ENCODE data around the gene RHEB.

- TF ChIP-seq CTCF (IDR thresholded peaks at IDR 0.05; ENCODE audit: insufficient read depth, low read depth, low read length) (no peak), EZH2 (IDR thresholded peaks at IDR 0.05; ENCODE audit: insufficient read depth, low read length) (no peak)
These were observed 22.2 kb upstream of the RHEB start for GRCh38 chr7:151541709-151542499.

All from astrocyte (in vitro differentiated cells and primary cell).